ENCODE data around the gene SLC16A6. TPM values are rescaled to one million over a fixed set of nuclear protein-coding genes. Genes with fewer than 3 reads are reported as not detected.

SLC16A6 gene
- total and polyA plus RNA-seq, 12 donors = 0.47 to 83.0 (median 2.5) TPM

DNA sequence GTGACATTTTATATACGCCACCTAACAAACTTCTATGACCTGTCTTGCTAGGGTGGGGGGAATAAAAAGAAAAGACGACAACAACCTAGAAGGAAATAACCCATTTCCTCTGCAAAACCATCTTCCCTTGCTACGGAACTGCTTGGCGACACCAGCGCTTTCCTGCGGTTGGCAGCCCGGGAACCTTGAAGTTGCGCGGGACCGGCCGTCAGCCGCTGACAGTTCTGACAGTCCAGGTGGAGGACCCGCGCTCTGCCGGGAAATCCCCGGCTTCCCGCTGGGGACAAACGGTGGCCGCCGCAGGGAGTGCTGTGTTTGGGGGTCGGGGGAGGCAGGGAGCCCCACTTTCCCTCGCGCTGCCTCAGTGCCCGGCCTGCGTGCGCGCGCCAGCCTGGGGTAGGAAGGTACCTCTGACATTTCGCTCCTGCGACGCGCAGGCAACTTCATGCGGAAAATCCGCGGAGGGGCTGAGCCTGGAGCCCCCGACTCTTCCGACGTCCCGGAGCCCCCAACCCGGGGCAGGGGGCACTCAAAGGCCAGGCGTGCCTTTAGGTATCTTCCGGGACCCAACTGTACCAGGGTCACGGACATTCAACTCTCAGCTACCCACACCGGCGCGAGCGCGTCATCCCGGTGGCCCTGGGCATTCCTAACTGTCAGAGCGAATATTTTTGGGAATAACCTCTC lies 516 bp downstream of the SLC16A6 start:
- Histone ChIP-seq H3K4me1 (replicated peaks in 1 of 2) (peaks cover 13 to 24% of the 10 kb centered on the region in 2 donors), H3K4me3 (peak overlapping the region in 2 of 4 donors; percentile 33 to 83), H3K27ac (peak overlapping the region in 3 of 5 donors; percentile 49 to 88 (median 57)), H3K36me3 (replicated peaks in 1 of 2) (no peaks in the 10 kb centered on the region), H3K9me3 (replicated peaks in 1 of 3) (no peaks in the 10 kb centered on the region), H3K27me3 (no peaks in the 10 kb centered on the region)
- DNase-seq = peak in 6 of 7 donors; percentile 27 to 59 (median 46)
- no peak for TF ChIP-seq CTCF (IDR thresholded peaks at IDR 0.05)
- TF ChIP-seq POLR2A (IDR thresholded peaks at IDR 0.05) = no peak
- 1 to 2% (median 2%) methylated on average over 27 to 50 of the region's 50 CpGs for WGBS, 4 donors
- intact Hi-C loops (cut with DNase I) = loop anchor here in 1 of 2 donors (10.0 kb wide), 1 partner anchor 94 kb away; no protein-coding TSS in a partner anchor

DNA sequence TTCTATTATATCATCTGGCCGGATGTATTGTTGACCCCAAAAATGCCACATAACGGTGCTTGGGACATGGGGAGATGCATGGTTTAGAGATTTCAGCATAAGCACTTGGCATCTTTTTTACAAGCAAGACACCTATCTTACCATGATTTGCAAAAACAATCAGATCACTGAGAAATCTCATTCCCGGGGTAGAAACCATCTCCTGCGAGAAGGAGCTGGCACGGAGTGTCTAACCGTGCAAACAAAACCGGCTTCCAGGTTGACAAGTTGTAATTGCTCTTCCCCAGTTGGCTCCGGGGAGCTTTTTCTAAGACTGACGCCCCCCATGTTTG lies 1.0 kb downstream of the SLC16A6 start:
- Histone ChIP-seq H3K9me3 (replicated peaks in 1 of 3) (no peaks in the 10 kb centered on the region), H3K4me3 (peak overlapping the region in 1 of 4 donors; percentile 83), H3K36me3 (replicated peaks in 1 of 2) (no peaks in the 10 kb centered on the region), H3K27me3 (no peaks in the 10 kb centered on the region), H3K4me1 (replicated peaks in 1 of 2) (peaks cover 13 to 24% of the 10 kb centered on the region in 2 donors), H3K27ac (peak overlapping the region in 3 of 5 donors; percentile 26 to 88 (median 49))
- intact Hi-C loops (cut with DNase I) = loop anchor here in 1 of 2 donors (10.0 kb wide), 1 partner anchor 95 kb away; no protein-coding TSS in a partner anchor
- 20 to 26% (median 22%) methylated on average over 6 to 9 of the region's 9 CpGs for WGBS, 4 donors
- TF ChIP-seq POLR2A (IDR thresholded peaks at IDR 0.05) (no peak), CTCF (IDR thresholded peaks at IDR 0.05) (no peak)
- DNase-seq = no peak

DNA sequence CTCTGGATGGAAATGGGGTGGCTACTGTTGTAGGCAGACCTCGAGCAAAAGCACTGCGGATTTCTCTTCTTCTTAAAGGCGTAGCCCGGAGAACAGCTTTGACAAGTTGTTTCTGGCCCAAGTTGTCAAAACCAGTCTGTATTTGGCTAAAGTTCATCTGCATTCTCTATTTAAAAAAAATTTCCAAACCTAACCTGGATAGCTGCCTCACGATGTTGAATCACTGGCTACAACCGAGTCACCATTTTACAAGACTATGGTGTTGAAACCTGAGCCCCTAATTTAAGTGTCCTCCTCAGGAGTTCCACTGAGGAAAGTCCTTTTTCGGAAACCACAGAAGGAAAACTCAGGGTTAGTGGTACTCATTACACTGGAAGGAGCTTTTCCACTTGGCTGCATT lies 1.5 kb downstream of the SLC16A6 start:
- Histone ChIP-seq H3K36me3 (replicated peaks in 1 of 2) (no peaks in the 10 kb centered on the region), H3K4me3 (no peak overlapping the region), H3K9me3 (replicated peaks in 1 of 3) (no peaks in the 10 kb centered on the region), H3K27me3 (no peaks in the 10 kb centered on the region), H3K4me1 (replicated peaks in 1 of 2) (peaks cover 13 to 24% of the 10 kb centered on the region in 2 donors), H3K27ac (peak overlapping the region in 2 of 5 donors; percentile 49 to 88)
- WGBS, 4 donors = 73 to 82% (median 75%) methylated on average over 7 of the region's 7 CpGs
- intact Hi-C loops (cut with DNase I) = no loop called here
- TF ChIP-seq CTCF (IDR thresholded peaks at IDR 0.05) (no peak), POLR2A (IDR thresholded peaks at IDR 0.05) (no peak)
- DNase-seq = no peak

GRCh38 chr17:68288804-68289203 lies 2.1 kb downstream of the SLC16A6 start:
- no peak for TF ChIP-seq CTCF (IDR thresholded peaks at IDR 0.05)
- no peak for TF ChIP-seq POLR2A (IDR thresholded peaks at IDR 0.05)
- intact Hi-C loops (cut with DNase I) = no loop called here
- H3K4me3 ChIP-seq = no peak overlapping the region
- 77 to 88% (median 82%) methylated on average over 7 of the region's 7 CpGs for WGBS, 4 donors
- H3K36me3 ChIP-seq (replicated peaks in 1 of 2) = no peaks in the 10 kb centered on the region
- H3K4me1 ChIP-seq (replicated peaks in 1 of 2) = peaks cover 13 to 24% of the 10 kb centered on the region in 2 donors
- no peaks in the 10 kb centered on the region for H3K9me3 ChIP-seq (replicated peaks in 1 of 3)
- peak overlapping the region in 2 of 5 donors; percentile 34 to 55 for H3K27ac ChIP-seq
- no peaks in the 10 kb centered on the region for H3K27me3 ChIP-seq
- DNase-seq = peak in 1 of 7 donors; percentile 24

Data from adrenal gland (tissue), 12 donors.